Stimulated activated CD8-positive, alpha-beta memory T cell treated with anti-CD3 and anti-CD28 coated beads, Interleukin-12 subunit alpha, Interleukin-12 subunit beta, amount 100 ng/mL, for 1 hour (primary cell): ENCODE measurements around the gene SLC6A6.

Source experiments
- DNase-seq: peaks from one replicate; pipeline ENCODE4 v3.0.0-alpha.2; 2020; ENCODE audit warnings: low read depth

SLC6A6 gene

DNA sequence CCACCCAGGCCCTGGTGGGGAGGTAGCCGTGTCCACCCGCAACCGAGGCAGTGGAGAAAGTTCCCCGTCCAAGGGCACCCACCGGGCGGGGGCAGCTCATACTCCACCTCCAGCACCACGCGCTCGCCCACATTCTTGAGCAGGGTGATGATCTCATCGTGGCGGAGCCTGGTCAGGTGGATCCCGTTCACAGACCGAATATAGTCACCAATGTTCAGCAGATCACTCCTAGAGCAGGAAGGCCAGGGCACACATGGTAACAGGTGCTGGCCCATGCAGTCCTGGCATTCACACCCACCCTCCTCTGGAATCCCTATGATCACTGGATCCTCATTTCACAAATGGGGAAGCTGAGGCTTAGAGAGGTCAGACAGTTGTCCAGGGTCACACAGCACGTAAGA lies 121.9 kb downstream of the SLC6A6 start:
- no peak for DNase-seq

DNA sequence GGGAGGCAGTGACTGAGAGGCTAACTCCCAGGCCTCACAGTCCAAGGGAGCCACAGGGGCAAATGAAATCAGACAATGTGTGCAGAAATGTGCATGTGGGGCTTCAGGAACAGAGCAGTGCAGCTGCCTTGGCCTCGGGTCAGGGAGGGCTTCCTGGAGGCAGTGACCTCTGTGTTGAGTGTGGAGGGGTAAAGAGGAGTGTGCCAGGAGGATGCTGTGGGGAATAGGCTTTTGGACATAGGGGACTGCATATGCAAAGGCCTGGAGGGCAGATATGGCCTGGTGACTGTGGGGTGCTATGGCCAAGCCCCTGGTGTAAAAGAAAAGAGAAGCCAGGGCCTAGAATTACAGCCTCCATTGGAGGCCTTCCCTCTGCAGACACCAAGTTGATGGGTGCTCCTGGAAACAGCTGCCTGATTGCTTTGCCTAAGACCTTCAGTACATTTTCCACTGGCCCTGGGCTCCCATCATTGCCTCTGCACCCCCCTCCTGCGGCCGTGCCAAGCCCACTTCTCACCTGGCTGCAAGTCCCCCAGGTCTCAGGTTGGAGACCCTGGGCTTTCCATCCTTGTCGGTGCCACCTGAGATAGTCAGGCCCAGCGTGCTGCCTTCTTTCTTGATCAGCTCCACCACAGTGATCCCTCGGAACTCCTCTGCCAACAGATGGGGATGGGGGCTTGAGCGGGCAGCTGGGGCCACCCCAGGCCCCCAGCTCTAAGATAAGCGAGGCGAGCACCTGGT lies 122.7 kb downstream of the SLC6A6 start:
- no peak for DNase-seq

DNA sequence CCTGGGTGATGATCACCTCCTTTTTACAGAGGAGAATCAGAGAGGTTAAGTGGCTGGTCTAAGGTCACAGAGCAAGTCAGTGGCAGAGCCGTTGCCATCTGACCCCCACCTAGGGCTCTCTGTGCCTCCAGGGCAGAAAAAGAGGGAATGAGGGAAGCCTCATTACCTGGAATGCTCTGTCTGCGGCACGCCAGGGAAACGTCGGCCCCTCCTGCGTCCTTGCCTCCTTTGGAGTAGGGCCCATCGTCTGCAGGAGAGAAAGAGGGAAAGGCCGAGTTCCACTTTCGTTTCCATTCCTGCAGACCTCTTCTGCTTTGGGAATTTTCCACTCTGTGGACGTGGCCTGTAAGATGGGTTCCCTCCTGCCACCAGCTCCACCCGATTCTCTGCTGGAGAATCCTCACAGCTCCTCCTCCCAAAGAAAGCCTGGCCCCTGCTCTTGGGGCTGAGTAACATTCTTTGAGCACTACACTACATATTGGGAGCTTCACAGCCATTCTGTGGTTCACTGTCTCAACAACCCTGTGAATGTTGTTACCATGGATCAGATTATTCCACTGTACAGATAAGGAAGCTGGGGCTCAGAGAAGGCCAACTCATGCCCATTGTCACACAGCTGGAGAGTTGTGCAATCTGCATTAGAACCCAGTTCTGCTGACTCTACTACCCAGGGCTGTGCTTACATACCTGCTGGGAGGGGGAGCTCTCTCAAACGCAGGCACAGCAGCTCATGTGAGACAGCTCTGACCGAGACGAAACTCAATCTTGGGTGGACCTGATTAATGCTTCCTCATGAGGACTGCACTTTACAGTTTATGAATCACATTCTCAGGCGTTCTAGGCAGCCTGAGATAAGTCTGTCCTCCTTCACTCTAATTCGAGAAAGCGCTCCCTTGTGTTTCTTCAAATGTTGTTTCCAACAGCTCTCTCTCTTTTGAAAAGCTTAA lies 123.6 kb downstream of the SLC6A6 start:
- DNase-seq = no peak

DNA sequence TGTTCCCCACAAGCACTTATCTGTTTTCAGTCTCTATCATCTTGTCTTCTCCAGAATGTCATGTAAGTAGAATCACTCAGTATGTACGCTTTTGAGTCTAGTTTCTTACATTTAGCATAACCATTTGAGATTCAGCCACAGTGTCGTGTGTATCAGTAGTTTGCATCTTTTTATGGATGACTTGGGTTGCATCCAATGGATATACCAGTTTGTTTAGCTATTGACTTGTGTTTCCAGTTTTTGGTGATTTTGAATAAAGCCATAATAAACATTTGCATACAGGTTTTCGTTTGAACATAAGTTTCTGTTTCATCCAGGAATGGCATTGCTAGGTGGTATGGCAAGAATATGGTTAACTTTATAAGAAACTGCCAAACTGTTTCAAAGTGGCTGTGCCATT lies 125.7 kb downstream of the SLC6A6 start:
- DNase-seq = no peak

DNA sequence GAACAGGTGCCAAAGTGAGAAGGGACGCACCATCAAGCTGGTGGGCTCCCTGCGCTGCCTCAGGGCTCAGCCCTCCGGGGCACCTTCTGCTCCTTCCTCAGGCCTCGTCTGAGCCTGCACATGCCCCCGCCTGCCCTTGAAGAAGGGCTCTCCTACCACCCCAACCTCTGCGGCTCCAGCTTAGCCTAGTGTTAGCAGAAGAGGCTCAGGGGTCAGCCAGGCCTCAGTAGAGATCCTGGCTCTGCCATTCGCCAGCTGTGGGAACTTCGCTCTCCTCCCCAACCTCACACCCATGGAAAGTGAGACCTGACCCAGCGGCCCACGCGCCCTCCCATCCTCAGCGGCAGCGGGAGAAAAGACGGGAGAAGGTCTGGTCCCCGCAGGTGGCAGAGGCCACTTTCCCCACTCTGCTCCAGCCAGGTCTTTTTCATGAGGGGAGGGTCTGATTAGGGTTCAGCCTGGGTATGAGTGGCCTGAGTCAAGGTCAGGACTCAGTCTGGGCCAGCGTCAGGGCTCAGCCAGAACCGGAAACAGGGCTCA lies 129.5 kb downstream of the SLC6A6 start:
- no peak for DNase-seq

DNA sequence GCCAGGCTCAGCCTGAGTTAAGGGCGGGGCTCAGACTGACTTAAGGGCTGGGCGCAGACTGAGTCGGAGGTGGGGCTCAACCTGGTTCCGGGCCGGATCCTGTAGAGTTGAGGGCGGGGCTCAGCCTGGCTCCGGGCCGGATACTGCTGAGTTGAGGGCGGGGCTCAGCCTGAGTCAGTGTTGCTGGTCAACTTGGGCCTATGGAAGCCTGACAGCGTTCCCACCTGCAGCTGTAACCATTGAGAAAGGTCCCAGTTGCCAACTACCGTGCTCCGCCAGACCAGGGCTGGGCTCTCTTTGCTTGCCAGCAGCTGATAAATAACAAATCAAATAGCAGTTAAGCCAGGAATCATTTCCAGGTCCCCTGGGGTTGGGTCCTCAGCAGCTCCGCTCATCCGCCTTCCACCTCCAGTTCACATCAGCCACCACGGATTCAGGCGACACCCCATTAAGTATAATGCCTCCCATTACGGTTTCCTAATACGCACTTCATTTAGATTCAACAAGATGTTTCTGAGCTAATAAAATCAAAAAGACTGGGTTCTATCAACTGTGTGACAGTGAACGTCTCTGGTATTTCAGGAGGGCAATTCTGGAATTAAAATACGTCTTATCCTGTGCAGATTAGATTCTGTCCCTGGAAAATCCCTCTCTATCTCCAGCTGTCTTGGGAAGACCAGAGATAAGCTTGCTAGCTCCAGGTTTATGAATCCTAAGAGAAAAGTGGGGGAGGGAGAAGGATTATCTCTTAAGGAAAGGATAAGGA lies 130.5 kb downstream of the SLC6A6 start:
- no peak for DNase-seq

DNA sequence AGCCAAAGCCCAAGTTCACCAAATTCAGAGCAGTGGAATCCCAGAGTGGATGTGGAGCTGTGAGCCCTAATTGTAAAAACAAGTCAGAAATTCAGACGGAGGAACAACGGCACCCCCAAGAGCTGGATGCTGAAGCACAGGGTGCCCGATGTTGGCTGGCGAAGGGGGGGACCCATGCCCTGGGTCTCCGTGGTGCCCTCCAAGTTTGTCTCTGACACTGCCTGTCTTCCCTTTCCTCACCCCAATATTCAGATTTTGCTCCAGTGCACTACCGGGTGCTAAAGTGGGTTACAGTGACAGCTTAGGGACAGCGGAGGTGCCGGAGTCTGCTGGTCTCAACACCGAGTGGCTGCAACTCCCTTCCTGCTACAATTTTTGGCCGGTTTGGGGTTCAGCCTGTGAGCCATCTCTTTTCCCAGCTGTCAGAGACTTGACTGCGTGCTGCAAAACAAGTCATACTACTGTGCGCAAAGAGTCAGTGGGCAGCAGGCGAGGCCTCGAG lies 131.1 kb downstream of the SLC6A6 start:
- DNase-seq = no peak

DNA sequence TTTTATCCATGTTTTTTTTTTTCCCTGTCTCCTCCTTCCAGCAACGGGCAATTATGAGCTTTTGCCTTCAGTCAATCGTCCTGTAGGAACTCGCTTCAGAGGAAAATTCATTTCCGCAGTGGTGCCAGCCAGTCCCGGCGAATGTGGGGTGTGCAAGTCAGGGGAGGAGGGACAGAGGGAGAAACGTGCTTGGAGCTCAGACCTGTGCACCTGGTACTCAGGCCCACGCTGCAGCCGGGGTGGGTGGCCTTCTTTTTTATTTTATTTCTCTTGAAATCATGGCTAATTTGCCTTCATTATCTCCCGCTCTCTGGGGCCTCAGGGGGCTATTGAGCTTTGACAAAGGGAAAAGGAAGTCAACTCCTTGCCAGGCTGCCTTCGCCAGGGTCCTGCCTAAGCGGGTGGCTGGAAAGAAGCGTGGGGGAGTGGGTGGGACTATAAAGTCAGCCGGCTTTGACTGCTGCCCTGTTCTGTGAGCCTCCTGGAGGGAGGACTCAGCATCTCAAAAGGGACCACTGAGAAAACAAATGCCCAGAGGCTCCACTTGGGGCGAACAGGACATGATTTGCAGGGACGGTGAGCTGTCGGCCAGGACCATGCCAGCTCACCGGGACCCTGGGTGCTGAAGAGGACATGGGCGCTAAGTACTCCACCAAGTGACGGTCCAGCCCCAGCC lies 132.2 kb downstream of the SLC6A6 start:
- DNase-seq = no peak

DNA sequence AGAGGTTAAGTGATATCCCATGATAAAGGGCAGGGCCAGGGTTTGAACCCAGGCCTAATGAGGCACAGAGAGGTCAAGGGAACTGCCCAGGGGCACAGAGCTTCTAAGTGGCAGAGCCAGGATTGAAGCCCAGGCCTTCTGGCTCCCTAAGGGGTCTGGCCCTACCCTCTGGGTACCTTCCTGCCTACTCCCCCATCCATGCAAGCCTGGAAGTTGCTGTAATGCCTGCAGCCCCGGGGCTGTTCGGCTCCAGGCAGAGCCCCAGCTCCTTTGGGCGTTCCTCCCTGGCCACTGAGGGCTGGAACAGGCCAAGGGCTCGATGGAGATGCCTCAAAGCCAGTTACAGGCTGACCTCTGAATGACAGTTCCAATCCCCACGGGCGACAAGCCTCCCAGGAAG lies 133.2 kb downstream of the SLC6A6 start:
- no peak for DNase-seq

DNA sequence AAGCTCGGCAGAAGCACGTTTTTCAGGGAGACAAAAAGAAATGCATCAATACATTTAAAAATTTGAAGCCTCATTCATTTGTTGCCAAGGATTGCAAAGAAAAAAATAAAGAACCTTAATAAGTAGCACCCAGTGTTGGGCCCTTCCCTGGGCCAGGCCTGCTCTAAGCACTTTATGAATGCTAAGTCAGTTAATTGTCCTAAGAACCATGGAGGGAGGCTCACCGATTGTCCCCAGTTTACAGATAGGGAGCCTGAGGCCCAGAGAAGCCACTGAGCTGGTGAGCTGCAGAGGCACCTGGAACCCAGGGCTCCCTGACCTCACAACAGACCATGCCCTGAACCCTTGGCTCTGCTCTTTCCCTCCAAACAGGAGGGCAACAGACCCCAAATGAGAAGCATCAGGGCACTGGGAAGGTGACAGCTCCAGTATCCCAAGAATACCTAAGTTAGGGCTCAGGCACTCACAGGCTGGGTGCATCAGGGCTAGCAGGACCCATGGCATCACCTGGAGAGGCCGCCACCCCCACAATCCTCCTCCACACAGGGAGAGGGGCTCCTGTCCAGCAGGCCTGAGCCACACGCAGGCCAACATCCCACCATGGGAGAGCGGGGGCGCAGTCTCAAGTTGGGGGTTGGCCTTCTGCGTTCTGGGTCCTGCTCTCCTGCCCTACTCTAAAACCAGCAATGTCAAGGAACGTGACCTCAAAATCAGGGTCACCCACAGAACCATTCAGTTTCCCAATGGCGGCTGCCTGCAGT lies 133.8 kb downstream of the SLC6A6 start:
- DNase-seq = no peak

DNA sequence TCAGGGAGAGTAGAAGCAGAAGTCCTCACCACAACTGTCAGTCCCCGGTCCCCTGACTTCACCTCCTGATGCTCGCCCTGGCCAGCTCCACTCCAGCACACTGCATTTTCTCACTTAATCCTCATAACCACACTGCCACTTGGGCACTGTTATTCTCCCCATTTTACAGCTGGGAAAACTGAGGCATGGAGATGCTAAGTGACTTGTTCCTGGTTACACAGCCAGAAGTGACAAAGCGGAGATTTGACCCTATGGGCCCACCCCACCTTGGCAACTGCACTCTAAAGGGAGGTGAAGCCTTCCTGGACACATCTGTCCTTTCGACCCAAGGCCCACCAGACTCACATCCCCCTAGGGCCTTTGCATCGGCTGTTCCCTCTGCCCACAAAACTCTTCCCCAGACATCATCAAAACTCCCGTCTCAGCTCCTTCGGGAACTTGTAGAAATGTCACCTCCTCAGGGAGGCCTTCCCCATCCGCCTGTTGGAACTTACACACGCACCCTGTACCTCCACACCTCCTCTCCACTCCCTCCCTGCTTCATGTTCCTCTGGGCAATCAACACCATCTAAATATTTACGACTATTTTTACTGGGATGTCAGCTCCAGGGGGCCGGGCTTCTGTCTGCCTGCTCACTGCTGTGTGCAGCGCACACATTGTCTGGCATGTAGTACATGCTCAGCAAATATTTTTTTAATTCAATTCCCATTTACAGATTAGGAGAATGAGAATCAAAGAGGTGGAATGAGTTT lies 134.6 kb downstream of the SLC6A6 start:
- DNase-seq = no peak

DNA sequence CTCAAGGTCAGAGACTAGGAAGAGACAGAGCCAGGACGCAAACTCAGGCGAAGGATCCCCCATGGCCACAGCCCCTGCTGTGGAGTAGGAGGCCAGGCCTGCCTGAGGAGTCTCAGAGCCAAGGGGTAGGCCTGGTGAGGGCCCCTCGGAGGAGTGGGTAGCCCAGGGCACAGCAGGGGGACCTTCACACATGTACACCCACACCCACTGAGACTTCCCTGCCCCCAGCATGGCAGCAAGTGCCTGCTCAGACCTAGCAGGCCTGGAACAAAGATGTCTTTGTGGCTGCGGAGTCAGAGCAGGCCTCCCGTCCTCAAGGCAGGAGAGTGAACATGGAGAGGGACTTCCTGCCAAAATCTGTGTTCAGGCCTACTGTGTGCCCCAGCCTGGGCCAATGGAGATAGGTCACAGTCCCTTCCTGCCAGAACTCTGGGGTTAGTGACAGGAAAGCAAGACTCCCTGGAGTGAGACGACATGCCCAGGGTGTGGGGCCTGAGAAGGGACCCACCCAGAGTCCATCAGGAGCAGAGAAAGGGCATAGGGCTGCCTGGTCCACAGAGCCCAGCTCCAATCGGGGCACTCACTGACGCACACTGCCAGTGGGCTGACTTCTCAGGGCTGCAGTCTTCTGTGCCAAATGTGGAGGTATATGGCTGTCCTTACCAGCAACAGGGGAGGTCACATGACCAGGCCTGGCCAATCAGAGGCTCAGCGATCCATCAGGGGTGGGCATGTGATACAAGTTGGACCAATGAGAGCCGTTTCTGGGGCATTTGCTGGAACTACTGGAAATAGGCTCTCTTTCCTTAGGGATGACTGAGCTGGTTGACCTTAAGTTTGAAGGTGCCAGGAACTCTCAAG lies 135.4 kb downstream of the SLC6A6 start:
- DNase-seq = no peak

DNA sequence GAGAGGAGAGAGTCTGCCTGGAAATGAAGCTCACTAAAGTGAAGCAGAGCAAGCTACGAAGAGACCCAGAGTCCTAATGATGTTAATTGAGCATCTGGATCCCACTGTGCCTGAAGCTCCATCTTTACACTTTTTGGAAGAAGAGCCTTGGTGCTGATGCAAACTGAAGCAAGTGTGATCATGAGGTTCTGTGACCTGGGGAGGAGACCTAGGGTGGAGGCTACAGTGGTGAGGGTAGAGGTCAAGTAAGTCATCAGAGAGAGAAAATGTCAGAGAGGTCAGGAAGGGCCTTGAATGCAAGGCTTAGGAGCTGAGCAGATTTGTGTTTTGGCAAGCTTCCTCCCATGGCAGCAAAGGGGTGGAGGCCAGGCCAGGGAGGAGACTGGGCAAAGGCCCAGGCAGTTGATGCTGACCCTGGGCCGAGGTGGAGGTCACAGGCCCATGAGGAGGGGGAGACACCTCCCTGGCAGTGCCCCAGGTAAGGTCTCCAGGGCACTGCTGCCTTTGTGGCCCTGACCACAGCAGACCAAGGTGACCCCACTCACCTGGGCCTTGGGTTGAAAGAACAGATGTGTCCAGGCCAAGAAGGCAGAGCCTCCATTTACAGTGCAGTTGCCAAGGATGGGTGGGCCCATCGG lies 136.2 kb downstream of the SLC6A6 start:
- no peak for DNase-seq
